Endodermal cell (in vitro differentiated cells): Measurements from ENCODE around the gene TLE1. TPM values are rescaled to one million over a fixed set of nuclear protein-coding genes. Genes with fewer than 3 reads are reported as not detected.
"Not testable (repeated sequence)": the region's sequence is repeated elsewhere in the genome, so short reads cannot be mapped to it uniquely, and the experiment has no call there.

Source experiments
- DNase-seq: peaks from one replicate; pipeline ENCODE4 v3.0.0-alpha.2; 2017
- H3K27ac ChIP-seq: 2 replicates; pipeline ENCODE4 v1.5.1; 2013; ENCODE audit warnings: mild to moderate bottlenecking, low read depth, low read length, moderate library complexity
- H3K27me3 ChIP-seq: 2 replicates; pipeline ENCODE4 v1.6.1; 2013; ENCODE audit warnings: mild to moderate bottlenecking, low read length, moderate library complexity; ENCODE audit not compliant: insufficient read depth, control insufficient read depth, poor library complexity, severe bottlenecking
- H3K36me3 ChIP-seq: 2 replicates; pipeline ENCODE4 v1.7.0; 2013; ENCODE audit warnings: mild to moderate bottlenecking, low read length, moderate library complexity; ENCODE audit not compliant: control insufficient read depth, insufficient read depth
- H3K4me1 ChIP-seq: one replicate; pipeline ENCODE4 v1.7.0; 2013; ENCODE audit warnings: low read length; ENCODE audit not compliant: control insufficient read depth, insufficient read depth
- H3K4me3 ChIP-seq: 2 replicates; pipeline ENCODE4 v1.5.1; 2013; ENCODE audit warnings: mild to moderate bottlenecking, low read length, moderate library complexity
- H3K9ac ChIP-seq: 2 replicates; pipeline ENCODE4 v1.6.1; 2013; ENCODE audit warnings: mild to moderate bottlenecking, low read length, moderate library complexity; ENCODE audit not compliant: poor library complexity, severe bottlenecking; ENCODE audit errors: extremely low read depth
- H3K9me3 ChIP-seq: 2 replicates; pipeline ENCODE4 v1.6.1; 2013; ENCODE audit warnings: mild to moderate bottlenecking, low read length, moderate library complexity; ENCODE audit not compliant: control insufficient read depth
- H3K27ac Mint-ChIP-seq: 2 replicates; pipeline ENCODE4 v1.8.0; 2020; ENCODE audit warnings: mixed read lengths
- H3K27me3 Mint-ChIP-seq: 2 replicates; pipeline ENCODE4 v1.8.0; 2021; ENCODE audit warnings: mild to moderate bottlenecking, mixed read lengths; ENCODE audit not compliant: insufficient read depth
- H3K36me3 Mint-ChIP-seq: 2 replicates; pipeline ENCODE4 v1.8.0; 2020; ENCODE audit warnings: low read depth, mixed read lengths
- H3K4me1 Mint-ChIP-seq: 2 replicates; pipeline ENCODE4 v1.8.0; 2020; ENCODE audit warnings: mixed read lengths
- H3K4me3 Mint-ChIP-seq: 2 replicates; pipeline ENCODE4 v1.8.0; 2020; ENCODE audit warnings: mild to moderate bottlenecking, moderate library complexity, mixed read lengths
- H3K9me3 Mint-ChIP-seq: 2 replicates; pipeline ENCODE4 v1.8.0; 2020; ENCODE audit warnings: mild to moderate bottlenecking, mixed read lengths
- WGBS, 2 experiments: methylation state at CpG; one replicate each; pipeline versions ENCODE4 v1.1.5 to v1.1.7; 2013; ENCODE audit warnings: missing lambda C conversion rate in 2 of 2, mixed read lengths in 1 of 2; ENCODE audit not compliant: insufficient coverage in 1 of 2, insufficient read length in 1 of 2; 5-methylcytosine and 5-hydroxymethylcytosine counted together
- total RNA-seq, 2 donors: library from RNA; stranded (reverse); fragmentation: NEBNext Ultra II Directional in 1 of 2; extraction: Animal tissue kit (Norgen Biotek cat#: 25700) in 1 of 2; gene quantifications; 2 replicates in 1 of 2; 3 replicates in 1 of 2; pipeline ENCODE4 v1.2.1, GENCODE V29; 2021
- TF ChIP-seq, protein P1 (sequence below): fragments of 200-600 bp; sonication (generic); conservative IDR thresholded peaks from 2 replicates; pipeline ENCODE4 v1.5.0; 2021; ENCODE audit warnings: antibody characterized with exemption, mild to moderate bottlenecking

The TLE1 gene
- total RNA-seq, 2 donors from 2014 or later: 49.7 to 73.5 TPM

GRCh38 chr9:81609782-81610739 is 79.3 kb downstream of the TLE1 start:
- H3K27ac Mint-ChIP-seq: no peak overlapping the region
- H3K9me3 Mint-ChIP-seq: peaks cover 2% of the 10 kb centered on the region
- no peaks in the 10 kb centered on the region for H3K27me3 Mint-ChIP-seq
- H3K36me3 ChIP-seq: peaks cover 80% of the 10 kb centered on the region
- H3K4me3 Mint-ChIP-seq: no peak overlapping the region
- peaks cover 13% of the 10 kb centered on the region for H3K4me1 Mint-ChIP-seq
- no peaks in the 10 kb centered on the region for H3K27me3 ChIP-seq
- no peak overlapping the region for H3K4me3 ChIP-seq
- no peaks in the 10 kb centered on the region for H3K4me1 ChIP-seq
- no peak overlapping the region for H3K27ac ChIP-seq
- H3K9me3 ChIP-seq: no peaks in the 10 kb centered on the region
- TF ChIP-seq, protein P1, sequence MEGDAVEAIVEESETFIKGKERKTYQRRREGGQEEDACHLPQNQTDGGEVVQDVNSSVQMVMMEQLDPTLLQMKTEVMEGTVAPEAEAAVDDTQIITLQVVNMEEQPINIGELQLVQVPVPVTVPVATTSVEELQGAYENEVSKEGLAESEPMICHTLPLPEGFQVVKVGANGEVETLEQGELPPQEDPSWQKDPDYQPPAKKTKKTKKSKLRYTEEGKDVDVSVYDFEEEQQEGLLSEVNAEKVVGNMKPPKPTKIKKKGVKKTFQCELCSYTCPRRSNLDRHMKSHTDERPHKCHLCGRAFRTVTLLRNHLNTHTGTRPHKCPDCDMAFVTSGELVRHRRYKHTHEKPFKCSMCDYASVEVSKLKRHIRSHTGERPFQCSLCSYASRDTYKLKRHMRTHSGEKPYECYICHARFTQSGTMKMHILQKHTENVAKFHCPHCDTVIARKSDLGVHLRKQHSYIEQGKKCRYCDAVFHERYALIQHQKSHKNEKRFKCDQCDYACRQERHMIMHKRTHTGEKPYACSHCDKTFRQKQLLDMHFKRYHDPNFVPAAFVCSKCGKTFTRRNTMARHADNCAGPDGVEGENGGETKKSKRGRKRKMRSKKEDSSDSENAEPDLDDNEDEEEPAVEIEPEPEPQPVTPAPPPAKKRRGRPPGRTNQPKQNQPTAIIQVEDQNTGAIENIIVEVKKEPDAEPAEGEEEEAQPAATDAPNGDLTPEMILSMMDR: no peak
- peaks cover 91% of the 10 kb centered on the region for H3K36me3 Mint-ChIP-seq
- 89 to 93% methylated on average over 2 to 8 of the region's 8 CpGs for WGBS, 2 experiments
- DNase-seq: no peak
- H3K9ac ChIP-seq: no peak overlapping the region

DNA sequence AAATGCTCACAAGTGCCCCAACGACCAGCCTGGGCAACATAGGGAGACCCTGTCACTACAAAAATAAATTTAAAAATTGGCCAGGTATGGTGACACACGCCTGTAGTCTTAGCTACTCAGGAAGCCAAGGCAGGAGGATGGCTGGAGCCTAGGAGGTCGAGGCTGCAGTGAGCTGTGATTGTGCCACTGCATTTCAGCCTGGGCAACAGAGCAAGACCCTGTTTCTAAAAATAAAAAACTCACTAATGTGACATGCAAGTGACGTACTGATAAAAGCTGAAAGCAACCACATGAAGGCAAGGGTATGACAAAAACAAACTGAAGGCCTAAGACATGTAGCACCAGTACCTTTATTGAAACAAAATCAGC is 81.1 kb downstream of the TLE1 start:
- TF ChIP-seq, protein P1: no peak
- no peak for DNase-seq
- H3K4me1 Mint-ChIP-seq: peaks cover 14% of the 10 kb centered on the region
- no peak overlapping the region for H3K27ac ChIP-seq
- H3K4me1 ChIP-seq: no peaks in the 10 kb centered on the region
- no peak overlapping the region for H3K4me3 Mint-ChIP-seq
- H3K9me3 ChIP-seq: no peaks in the 10 kb centered on the region
- H3K9ac ChIP-seq: no peak overlapping the region
- no peak overlapping the region for H3K4me3 ChIP-seq
- peaks cover 2% of the 10 kb centered on the region for H3K9me3 Mint-ChIP-seq
- H3K36me3 Mint-ChIP-seq: peaks cover 94% of the 10 kb centered on the region
- no peaks in the 10 kb centered on the region for H3K27me3 Mint-ChIP-seq
- no peaks in the 10 kb centered on the region for H3K27me3 ChIP-seq
- no peak overlapping the region for H3K27ac Mint-ChIP-seq
- H3K36me3 ChIP-seq: peaks cover 86% of the 10 kb centered on the region
- 84 to 91% methylated on average over 3 to 4 of the region's 4 CpGs for WGBS, 2 experiments

DNA sequence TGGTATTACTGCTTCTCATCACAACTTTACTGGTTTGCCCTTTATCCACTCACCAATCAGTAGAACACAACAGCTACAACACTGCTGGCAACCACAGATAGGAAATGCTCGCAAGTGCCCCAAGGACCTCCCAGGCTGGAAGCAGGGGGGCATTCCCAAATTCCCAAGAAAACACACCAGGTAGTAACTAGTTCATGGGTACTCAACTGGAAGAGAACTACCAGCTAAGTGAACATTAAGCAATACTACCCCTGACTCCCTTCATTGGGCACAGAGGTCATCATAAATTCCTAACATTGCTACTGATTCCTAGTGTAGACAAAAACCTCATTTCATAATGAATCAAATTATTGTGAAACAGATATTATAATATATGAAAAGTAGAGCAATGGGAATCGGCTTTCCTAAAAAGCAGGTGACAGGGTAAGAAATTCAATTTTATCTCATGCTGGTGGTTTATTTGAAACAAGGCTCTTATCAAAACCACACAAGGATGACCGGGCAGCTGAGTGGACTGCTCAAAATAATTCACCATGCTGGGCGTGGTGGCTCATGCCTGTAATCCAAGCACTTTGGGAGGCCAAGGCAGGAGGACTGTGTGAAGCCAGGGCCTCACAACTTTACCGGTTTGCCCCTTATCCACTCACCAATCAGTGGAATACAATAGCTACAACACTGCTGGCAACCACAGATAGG is 81.6 kb downstream of the TLE1 start:
- no peak for DNase-seq
- H3K9me3 ChIP-seq: no peaks in the 10 kb centered on the region
- H3K9me3 Mint-ChIP-seq: peaks cover 2% of the 10 kb centered on the region
- no peak overlapping the region for H3K27ac ChIP-seq
- peaks cover 86% of the 10 kb centered on the region for H3K36me3 ChIP-seq
- H3K4me3 ChIP-seq: no peak overlapping the region
- peaks cover 14% of the 10 kb centered on the region for H3K4me1 Mint-ChIP-seq
- H3K4me3 Mint-ChIP-seq: no peak overlapping the region
- H3K36me3 Mint-ChIP-seq: peaks cover 94% of the 10 kb centered on the region
- no peaks in the 10 kb centered on the region for H3K27me3 ChIP-seq
- H3K4me1 ChIP-seq: no peaks in the 10 kb centered on the region
- H3K27ac Mint-ChIP-seq: no peak overlapping the region
- TF ChIP-seq, protein P1: no peak
- H3K9ac ChIP-seq: no peak overlapping the region
- 76 to 95% methylated on average over 4 to 5 of the region's 5 CpGs for WGBS, 2 experiments
- no peaks in the 10 kb centered on the region for H3K27me3 Mint-ChIP-seq

DNA sequence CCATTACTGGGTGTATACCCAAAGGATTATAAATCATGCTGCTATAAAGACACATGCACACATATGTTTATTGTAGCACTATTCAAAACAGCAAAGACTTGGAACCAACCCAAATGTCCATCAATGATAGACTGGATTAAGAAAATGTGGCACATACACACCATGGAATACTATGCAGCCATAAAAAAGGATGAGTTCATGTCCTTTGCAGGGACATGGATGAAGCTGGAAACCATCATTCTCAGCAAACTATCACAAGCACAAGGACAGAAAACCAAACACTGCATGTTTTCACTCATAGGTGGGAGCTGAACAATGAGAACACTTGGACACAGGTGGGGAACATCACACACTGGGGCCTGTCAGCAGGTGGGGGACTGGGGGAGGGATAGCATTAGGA is 83.1 kb downstream of the TLE1 start:
- H3K4me1 ChIP-seq, H3K27me3 Mint-ChIP-seq, H3K27ac ChIP-seq, H3K27ac Mint-ChIP-seq, H3K9me3 ChIP-seq, DNase-seq, H3K9ac ChIP-seq, H3K4me3 Mint-ChIP-seq, H3K9me3 Mint-ChIP-seq, H3K4me3 ChIP-seq, H3K27me3 ChIP-seq: not testable (repeated sequence)
- peaks cover 86% of the 10 kb centered on the region for H3K36me3 ChIP-seq
- H3K36me3 Mint-ChIP-seq: peaks cover 91% of the 10 kb centered on the region
- H3K4me1 Mint-ChIP-seq: peaks cover 21% of the 10 kb centered on the region
